ENCODE data around the gene ADGRV1.

ADGRV1 gene

DNA sequence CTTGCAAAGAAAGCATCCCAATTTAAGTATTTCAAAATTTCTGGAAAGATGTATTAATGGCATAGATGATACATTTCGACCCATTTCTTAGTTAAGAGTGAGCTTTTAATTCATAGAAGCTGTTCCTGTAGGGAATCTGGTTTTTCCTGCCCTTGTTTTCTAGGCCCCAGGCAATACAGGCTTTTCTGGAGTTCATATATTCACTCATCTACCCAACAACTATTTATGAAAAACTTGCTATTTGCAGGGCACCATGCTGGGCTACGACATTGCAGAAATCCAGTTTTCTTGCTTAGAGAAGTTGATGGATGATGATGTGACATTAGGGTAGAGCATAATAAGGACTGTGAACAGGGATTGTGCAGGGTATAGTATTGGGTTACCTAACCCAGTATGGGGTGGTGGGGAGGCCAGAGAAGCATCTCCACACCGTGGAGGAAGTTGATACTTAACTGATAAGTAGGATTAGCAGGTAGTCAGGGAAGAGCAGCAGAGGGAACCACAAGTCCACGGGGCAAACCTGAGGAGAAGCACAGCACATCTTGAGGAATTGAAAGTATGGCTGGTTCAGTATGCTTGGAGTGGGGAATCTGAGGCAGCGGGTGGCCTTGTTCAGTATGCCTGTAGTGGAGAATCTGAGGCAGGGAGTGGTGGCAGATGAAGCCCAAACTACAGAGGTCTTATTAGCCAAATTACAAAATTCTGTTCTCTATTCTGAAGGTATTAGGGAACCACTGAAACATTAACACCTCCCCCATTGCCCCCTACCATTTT lies 577.1 kb downstream of the ADGRV1 start:
- no peak for DNase-seq (ENCODE audit: low read depth in 2 of 2)

GRCh38 chr5:91136271-91136670 lies 577.7 kb downstream of the ADGRV1 start:
- no peak for DNase-seq (ENCODE audit: low read depth in 2 of 2)

- DNase-seq (ENCODE audit: low read depth in 2 of 2), result no peak
These were observed 579.0 kb downstream of the ADGRV1 start for GRCh38 chr5:91137647-91138046.

- no peak for DNase-seq (ENCODE audit: low read depth in 2 of 2)
These were observed 581.1 kb downstream of the ADGRV1 start for GRCh38 chr5:91139572-91140200.

- DNase-seq (ENCODE audit: low read depth in 2 of 2), result no peak
These were observed 582.1 kb downstream of the ADGRV1 start for GRCh38 chr5:91140657-91141056.

DNA sequence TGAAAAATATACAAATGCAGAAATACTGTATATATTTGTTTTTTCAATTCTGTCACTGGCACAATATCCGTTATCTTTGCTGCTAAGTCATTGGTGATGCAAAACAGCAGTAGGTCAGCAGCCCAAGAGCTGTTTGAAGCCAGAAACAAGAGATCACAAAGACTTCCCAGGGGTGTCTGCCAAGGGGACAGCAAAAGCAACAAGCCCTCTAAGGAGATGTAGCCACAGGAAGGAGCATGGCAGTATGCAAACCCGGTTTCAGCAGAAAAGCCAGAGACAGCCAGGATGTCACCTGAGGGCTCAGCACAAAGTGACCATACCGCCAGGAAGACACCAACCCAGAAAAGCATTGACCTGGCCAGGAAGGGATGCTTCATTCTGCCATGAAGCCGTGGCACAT lies 583.0 kb downstream of the ADGRV1 start:
- DNase-seq (ENCODE audit: low read depth in 2 of 2), result no peak

GRCh38 chr5:91142386-91142785 lies 583.8 kb downstream of the ADGRV1 start:
- DNase-seq (ENCODE audit: low read depth in 2 of 2), result no peak

DNA sequence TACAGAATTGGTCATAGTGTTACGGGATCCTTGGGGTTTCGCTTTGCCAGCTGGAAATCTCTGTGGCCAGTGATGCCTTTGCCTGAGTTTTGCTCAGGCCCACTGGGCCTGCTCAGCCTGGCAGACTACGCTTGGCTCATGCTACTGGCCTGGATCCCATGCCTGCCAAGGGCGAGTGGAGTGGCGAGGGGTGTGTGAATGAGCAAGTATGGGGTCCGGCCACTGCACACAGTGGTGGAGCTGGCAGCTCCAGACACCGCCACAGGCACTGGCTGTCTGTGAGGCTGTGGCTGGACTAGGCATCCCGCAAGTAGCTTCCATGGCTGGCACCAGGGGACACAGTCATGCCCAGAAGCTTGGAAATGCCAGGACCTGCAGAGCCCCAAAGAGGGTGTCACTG lies 584.2 kb downstream of the ADGRV1 start:
- DNase-seq (ENCODE audit: low read depth in 2 of 2), result no peak

DNA sequence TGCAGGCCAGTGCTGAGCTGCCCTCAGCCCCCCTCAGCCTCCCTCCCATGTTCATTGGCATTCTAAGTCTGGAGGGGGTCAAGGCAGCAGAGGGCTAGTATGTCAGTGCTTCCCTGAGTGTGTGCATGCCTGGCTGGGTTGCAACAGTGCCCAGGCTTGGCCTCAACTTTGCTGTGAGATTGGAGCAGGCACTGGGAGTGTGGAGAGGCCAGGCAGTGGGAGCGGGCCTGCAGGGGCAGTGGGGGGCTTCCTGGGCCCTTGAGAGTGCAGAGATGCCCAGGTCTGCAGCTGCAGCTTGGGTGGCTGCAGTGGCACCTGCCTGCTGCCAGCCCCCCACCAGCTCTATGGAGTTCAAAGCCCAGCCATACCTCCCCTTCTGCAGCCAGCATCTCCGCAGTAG lies 585.2 kb downstream of the ADGRV1 start:
- no peak for DNase-seq (ENCODE audit: low read depth in 2 of 2)

DNA sequence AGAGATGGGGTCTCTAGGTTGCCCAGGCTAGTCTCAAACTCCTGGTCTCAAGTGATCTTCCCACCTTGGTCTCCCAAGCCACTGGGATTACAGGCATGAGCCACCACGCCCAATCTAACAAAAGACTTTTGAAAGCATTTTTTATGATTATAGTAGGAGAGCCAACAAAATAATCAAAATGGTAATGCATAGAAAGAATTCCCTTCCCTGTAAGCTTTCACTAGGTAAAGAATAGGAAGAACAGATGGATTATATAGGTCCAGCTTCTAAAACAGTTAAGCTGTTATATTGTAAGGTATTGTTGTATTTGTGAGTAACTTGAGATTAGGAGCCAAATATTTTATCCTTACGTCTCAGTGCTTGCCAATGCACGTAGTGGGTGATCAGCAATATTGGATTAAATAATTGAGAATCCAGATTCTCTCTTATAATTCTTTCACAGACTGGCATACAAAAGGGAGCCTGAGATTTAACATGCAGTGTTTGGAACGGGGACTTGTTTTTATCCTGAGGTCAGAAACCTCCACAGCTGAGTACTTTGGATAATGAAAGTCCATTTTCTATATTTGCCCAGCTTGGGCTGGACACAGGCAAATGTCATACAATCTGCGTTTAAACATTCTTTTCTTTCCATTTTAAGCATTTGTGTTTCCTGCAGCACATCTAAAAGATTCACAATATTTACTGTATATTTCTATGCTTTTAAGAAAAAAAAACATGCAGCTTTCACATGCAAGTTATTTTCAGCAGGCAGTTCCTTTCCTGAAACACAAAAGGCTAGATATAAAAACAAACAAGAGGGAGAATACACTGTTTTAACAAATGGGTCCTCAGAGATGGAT lies 586.1 kb downstream of the ADGRV1 start:
- DNase-seq (ENCODE audit: low read depth in 2 of 2), result no peak

DNA sequence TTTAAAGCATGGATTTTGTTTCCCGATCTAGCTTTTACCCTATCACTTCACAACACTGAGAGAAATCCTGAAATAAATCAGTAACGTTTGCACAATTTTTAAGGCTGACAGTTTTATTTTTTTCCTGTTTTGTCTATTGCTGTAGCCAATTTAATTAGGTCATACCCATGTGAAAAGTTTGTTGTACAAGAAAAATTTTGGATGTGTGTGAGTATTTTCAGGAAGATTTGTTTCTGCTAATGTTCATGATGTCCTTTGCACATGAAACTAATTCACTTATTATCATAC lies 586.7 kb downstream of the ADGRV1 start:
- DNase-seq (ENCODE audit: low read depth in 2 of 2), result no peak

- DNase-seq (ENCODE audit: low read depth in 2 of 2), result no peak
These were observed 587.6 kb downstream of the ADGRV1 start for GRCh38 chr5:91146230-91146629.

DNA sequence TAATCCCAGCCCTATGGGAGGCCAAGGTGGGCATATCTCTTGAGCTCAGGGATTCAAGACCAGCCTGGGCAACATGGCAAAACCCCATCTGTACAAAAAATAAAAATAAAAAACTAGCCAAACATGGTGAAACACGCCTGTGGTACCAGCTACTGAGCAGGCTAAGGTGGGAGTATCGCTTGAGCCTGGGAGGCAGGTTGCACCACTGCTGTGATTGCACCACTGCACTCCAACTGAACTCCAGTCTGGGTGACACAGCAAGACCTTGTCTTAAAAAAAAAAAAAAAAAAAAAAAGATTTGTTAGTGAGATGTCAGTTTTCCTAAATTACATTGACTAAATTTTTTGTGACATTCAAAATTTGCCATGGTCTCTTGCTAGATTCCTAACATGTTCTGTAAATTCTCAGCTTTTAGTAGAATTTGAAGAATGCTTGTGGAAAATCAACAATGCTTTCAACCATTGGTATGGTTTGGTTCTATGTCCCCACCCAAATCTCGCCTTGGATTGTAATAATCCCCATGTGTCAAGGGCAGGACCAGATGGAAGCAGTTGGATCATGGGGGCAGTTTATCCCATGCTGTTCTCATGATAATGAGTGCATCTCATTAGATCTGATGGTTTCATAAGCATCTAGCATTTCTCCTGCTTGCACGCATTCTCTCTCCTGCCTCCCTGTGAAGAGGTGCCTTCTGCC lies 588.5 kb downstream of the ADGRV1 start:
- DNase-seq (ENCODE audit: low read depth in 2 of 2), result no peak

DNA sequence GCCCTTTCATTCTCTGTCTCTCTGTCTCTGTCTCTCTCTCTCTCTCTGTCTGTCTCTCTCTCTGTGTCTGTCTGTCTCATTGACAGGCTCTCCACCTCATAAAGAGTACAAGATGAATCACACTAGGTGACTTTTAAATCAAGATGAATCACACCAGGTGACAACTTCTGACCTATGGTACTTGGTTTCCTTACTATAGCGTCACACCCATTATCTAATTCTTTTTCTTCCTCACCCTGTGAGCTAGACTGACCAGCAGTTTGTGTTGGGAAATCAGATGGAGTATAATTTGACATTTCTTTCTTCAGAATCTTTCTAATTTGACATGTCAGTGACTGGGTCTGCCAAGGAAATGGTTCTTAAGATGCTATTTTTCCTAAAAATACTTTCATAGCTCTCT lies 591.6 kb downstream of the ADGRV1 start:
- DNase-seq (ENCODE audit: low read depth in 2 of 2), result no peak

DNA sequence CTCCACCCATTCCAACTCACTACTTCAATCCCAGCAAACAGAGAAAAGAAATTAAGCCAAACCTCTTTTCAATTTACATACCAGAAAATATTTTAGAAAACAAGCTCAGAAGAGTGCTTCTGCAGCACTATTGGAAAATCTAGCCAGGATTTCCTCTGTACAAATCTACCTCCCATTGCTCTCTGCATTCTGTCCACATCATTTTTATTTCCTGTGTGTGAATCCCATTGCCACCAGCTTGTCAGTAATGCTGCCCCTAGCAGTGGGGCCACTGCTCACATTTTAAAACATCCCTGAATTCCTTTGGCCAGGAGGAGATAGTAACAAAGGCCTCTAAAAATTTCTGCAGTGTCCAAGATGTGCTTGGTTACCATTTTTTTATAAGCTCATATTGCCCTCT lies 592.0 kb downstream of the ADGRV1 start:
- no peak for DNase-seq (ENCODE audit: low read depth in 2 of 2)

GRCh38 chr5:91151947-91152346 lies 593.4 kb downstream of the ADGRV1 start:
- no peak for DNase-seq (ENCODE audit: low read depth in 2 of 2)

- DNase-seq (ENCODE audit: low read depth in 2 of 2), result no peak
These were observed 595.7 kb downstream of the ADGRV1 start for GRCh38 chr5:91154338-91154737.

- no peak for DNase-seq (ENCODE audit: low read depth in 2 of 2)
These were observed 596.7 kb downstream of the ADGRV1 start for GRCh38 chr5:91155274-91155673.

DNA sequence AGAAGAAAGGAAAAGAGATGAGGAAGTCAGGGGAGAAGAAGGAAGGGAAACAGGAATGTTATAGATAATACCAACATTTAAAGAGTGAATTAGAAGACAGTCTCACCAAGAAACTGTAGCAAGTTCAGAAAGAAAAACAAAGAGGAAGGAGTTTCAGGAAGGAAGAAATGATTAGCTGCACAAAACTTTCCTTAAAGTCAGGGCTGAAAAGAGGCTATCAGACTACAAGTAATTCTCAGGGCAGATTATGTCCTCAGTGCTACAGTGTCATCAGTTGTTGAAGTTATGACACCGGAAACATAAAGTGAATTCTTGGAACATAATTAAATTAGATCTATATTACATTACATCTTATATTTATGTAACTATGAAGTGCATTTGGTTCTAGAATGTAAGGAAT lies 597.6 kb downstream of the ADGRV1 start:
- no peak for DNase-seq (ENCODE audit: low read depth in 2 of 2)

DNA sequence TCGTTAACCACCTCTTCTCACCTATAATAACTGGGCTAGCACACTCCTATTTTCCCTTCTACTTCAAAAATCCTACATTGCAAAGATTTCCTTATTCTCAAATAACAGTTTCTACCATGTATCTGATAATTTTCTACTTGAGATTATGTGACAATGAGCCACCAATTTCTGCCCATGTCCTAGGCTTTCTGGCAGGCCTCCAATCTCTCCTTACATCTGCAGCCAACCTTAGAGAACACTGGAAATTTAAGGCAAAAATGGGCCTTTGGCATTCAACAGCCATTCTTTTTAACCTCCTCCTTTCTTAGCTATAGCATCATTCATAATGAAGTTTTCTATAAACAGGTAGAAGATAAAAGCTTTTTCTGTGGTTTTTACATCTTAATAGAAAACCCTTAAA lies 599.4 kb downstream of the ADGRV1 start:
- no peak for DNase-seq (ENCODE audit: low read depth in 2 of 2)

- no peak for DNase-seq (ENCODE audit: low read depth in 2 of 2)
These were observed 601.0 kb downstream of the ADGRV1 start for GRCh38 chr5:91159647-91160046.

GRCh38 chr5:91160714-91161285 lies 602.2 kb downstream of the ADGRV1 start:
- no peak for DNase-seq (ENCODE audit: low read depth in 2 of 2)
